Mesenchymal stem cell (in vitro differentiated cells and primary cell): ENCODE results near the gene TNFRSF6B.

Source experiments
- DNase-seq: peaks from one replicate; pipeline ENCODE4 v3.0.0-alpha.2; 2013
- H2AFZ ChIP-seq: one replicate; pipeline ENCODE4 v1.6.1; 2013; ENCODE audit warnings: low read depth, mild to moderate bottlenecking, control low read depth, inconsistent platforms, low read length, moderate library complexity
- H2AK5ac ChIP-seq: 2 replicates; pipeline ENCODE4 v1.6.1; 2013; ENCODE audit warnings: low read length, moderate library complexity, mild to moderate bottlenecking, inconsistent platforms; ENCODE audit not compliant: severe bottlenecking
- H2BK120ac ChIP-seq: one replicate; pipeline ENCODE4 v1.6.1; 2013; ENCODE audit warnings: low read depth, mild to moderate bottlenecking, inconsistent platforms, low read length, moderate library complexity
- H2BK12ac ChIP-seq, 2 experiments: one replicate each; pipeline ENCODE4 v1.6.1; 2013; ENCODE audit warnings: inconsistent platforms in 2 of 2, low read length in 2 of 2, mild to moderate bottlenecking in 2 of 2, moderate library complexity in 2 of 2, control low read depth in 1 of 2
- H2BK15ac ChIP-seq: one replicate; pipeline ENCODE4 v1.6.1; 2013; ENCODE audit warnings: mild to moderate bottlenecking, low read depth, inconsistent platforms; ENCODE audit not compliant: poor library complexity, severe bottlenecking
- H2BK5ac ChIP-seq: 2 replicates; pipeline ENCODE4 v1.6.1; 2013; ENCODE audit warnings: low read depth, mild to moderate bottlenecking, low read length, control low read depth, inconsistent platforms; ENCODE audit not compliant: poor library complexity, severe bottlenecking
- H3K14ac ChIP-seq, 2 experiments: one replicate each; pipeline ENCODE4 v1.6.1; 2013; ENCODE audit warnings: inconsistent platforms in 2 of 2, low read length in 2 of 2, control low read depth in 1 of 2, mild to moderate bottlenecking in 1 of 2, moderate library complexity in 1 of 2
- H3K18ac ChIP-seq, 2 experiments: one replicate each; pipeline ENCODE4 v1.6.1; 2013; ENCODE audit warnings: inconsistent platforms in 2 of 2, low read length in 2 of 2, control low read depth in 1 of 2, low read depth in 1 of 2, mild to moderate bottlenecking in 1 of 2
- H3K23ac ChIP-seq, 2 experiments: one replicate each; pipeline ENCODE4 v1.6.1; 2013; ENCODE audit warnings: inconsistent platforms in 2 of 2, low read length in 2 of 2, mild to moderate bottlenecking in 2 of 2, moderate library complexity in 2 of 2, control low read depth in 1 of 2
- H3K27ac ChIP-seq: 2 replicates; pipeline ENCODE4 v1.5.1; 2013; ENCODE audit warnings: mild to moderate bottlenecking, moderate library complexity, low read length, control low read depth, inconsistent platforms; ENCODE audit not compliant: poor library complexity, severe bottlenecking
- H3K27me3 ChIP-seq, 2 experiments: 2 replicates each; pipeline versions ENCODE4 v1.6.1 to v1.7.0; 2013; ENCODE audit warnings: low read length in 2 of 2, mild to moderate bottlenecking in 2 of 2, moderate library complexity in 2 of 2, control low read depth in 1 of 2, inconsistent platforms in 1 of 2; ENCODE audit not compliant: control insufficient read depth in 1 of 2, insufficient read depth in 1 of 2
- H3K36me3 ChIP-seq, 2 experiments: 2 replicates each; pipeline versions ENCODE4 v1.6.1 to v1.7.0; 2013; ENCODE audit warnings: low read length in 2 of 2, control low read depth in 1 of 2, inconsistent platforms in 1 of 2, low read depth in 1 of 2, mild to moderate bottlenecking in 1 of 2; ENCODE audit not compliant: insufficient read depth in 2 of 2, control insufficient read depth in 1 of 2
- H3K4ac ChIP-seq, 2 experiments: one replicate each; pipeline ENCODE4 v1.6.1; 2013; ENCODE audit warnings: inconsistent platforms in 2 of 2, low read length in 2 of 2, mild to moderate bottlenecking in 2 of 2, moderate library complexity in 2 of 2, control low read depth in 1 of 2, low read depth in 1 of 2
- H3K4me1 ChIP-seq: 2 replicates; pipeline ENCODE4 v1.6.1; 2013; ENCODE audit warnings: low read depth, low read length, control low read depth; ENCODE audit not compliant: control insufficient read depth, insufficient read depth
- H3K4me2 ChIP-seq: 2 replicates; pipeline ENCODE4 v1.6.1; 2013; ENCODE audit warnings: low read length, mild to moderate bottlenecking, inconsistent platforms; ENCODE audit not compliant: poor library complexity, severe bottlenecking
- H3K4me3 ChIP-seq, 2 experiments: 2 replicates each; pipeline versions ENCODE4 v1.5.1 to v1.7.0; 2013; ENCODE audit warnings: low read length in 2 of 2, mild to moderate bottlenecking in 2 of 2, control low read depth in 1 of 2, low read depth in 1 of 2; ENCODE audit not compliant: insufficient read depth in 1 of 2
- H3K79me1 ChIP-seq: replicated peaks from 2 replicates; pipeline ENCODE4 v1.6.1; 2013; ENCODE audit warnings: mild to moderate bottlenecking, control low read depth, low read length, inconsistent platforms; ENCODE audit not compliant: poor library complexity, severe bottlenecking
- H3K9ac ChIP-seq: 2 replicates; pipeline ENCODE4 v1.7.0; 2013; ENCODE audit warnings: mild to moderate bottlenecking, low read length, moderate library complexity
- H3K9me3 ChIP-seq: 2 replicates; pipeline ENCODE4 v1.7.0; 2013; ENCODE audit warnings: mild to moderate bottlenecking, low read length; ENCODE audit not compliant: control insufficient read depth
- H4K8ac ChIP-seq: one replicate; pipeline ENCODE4 v1.6.1; 2013; ENCODE audit warnings: inconsistent platforms, mild to moderate bottlenecking, low read length, moderate library complexity
- H4K91ac ChIP-seq: one replicate; pipeline ENCODE4 v1.6.1; 2013; ENCODE audit warnings: mild to moderate bottlenecking, low read length, inconsistent platforms
- WGBS: methylation state at CpG from one replicate; pipeline ENCODE4 v1.1.7; 2013; ENCODE audit warnings: mixed read lengths; 5-methylcytosine and 5-hydroxymethylcytosine counted together

TNFRSF6B gene

GRCh38 chr20:63701329-63702035, 5.0 kb downstream of the TNFRSF6B start:
- no peak overlapping the region for H2BK5ac ChIP-seq
- no peak overlapping the region for H3K9ac ChIP-seq
- no peak overlapping the region for H3K14ac ChIP-seq
- peaks cover 34% of the 10 kb centered on the region for H3K79me1 ChIP-seq
- no peaks in the 10 kb centered on the region for H3K27me3 ChIP-seq
- no peaks in the 10 kb centered on the region for H3K9me3 ChIP-seq
- peaks cover 74% of the 10 kb centered on the region for H3K4me1 ChIP-seq
- H2BK12ac ChIP-seq = peak overlapping the region; percentile 38 to 44
- H4K8ac ChIP-seq = peak overlapping the region; percentile 14
- no peak overlapping the region for H3K27ac ChIP-seq
- H2BK15ac ChIP-seq = peak overlapping the region; percentile 19
- no peak for DNase-seq
- WGBS = 90% methylated on average over 14 of the region's 14 CpGs
- peak overlapping the region; percentile 73 for H2AK5ac ChIP-seq
- peaks cover 34 to 74% of the 10 kb centered on the region in 2 experiments for H3K36me3 ChIP-seq
- H3K23ac ChIP-seq = no peak overlapping the region
- H2BK120ac ChIP-seq = no peak overlapping the region
- H3K4me3 ChIP-seq = no peak overlapping the region
- H2AFZ ChIP-seq = no peak overlapping the region
- H4K91ac ChIP-seq = peak overlapping the region; percentile 73
- no peak overlapping the region for H3K4me2 ChIP-seq
- H3K18ac ChIP-seq = no peak overlapping the region
- no peak overlapping the region for H3K4ac ChIP-seq

GRCh38 chr20:63702036-63702665, 5.7 kb downstream of the TNFRSF6B start:
- Histone ChIP-seq H3K4me2 (no peak overlapping the region), H2BK5ac (no peak overlapping the region), H2BK120ac (no peak overlapping the region), H2BK15ac (no peak overlapping the region), H3K27me3 (no peaks in the 10 kb centered on the region), H3K18ac (no peak overlapping the region), H3K4me1 (peaks cover 71% of the 10 kb centered on the region), H3K36me3 (peaks cover 36 to 69% of the 10 kb centered on the region in 2 experiments), H4K91ac (peak overlapping the region; percentile 73), H3K14ac (no peak overlapping the region), H3K4ac (no peak overlapping the region), H3K23ac (no peak overlapping the region), H3K4me3 (no peak overlapping the region), H3K27ac (no peak overlapping the region), H3K9me3 (no peaks in the 10 kb centered on the region), H2AK5ac (peak overlapping the region; percentile 18), H2BK12ac (peak overlapping the region in 1 of 2 experiments; percentile 9), H3K9ac (no peak overlapping the region), H3K79me1 (peaks cover 29% of the 10 kb centered on the region), H2AFZ (no peak overlapping the region), H4K8ac (peak overlapping the region; percentile 3)
- no peak for DNase-seq
- WGBS = 94% methylated on average over 16 of the region's 16 CpGs

GRCh38 chr20:63702751-63703470, 6.5 kb downstream of the TNFRSF6B start:
- Histone ChIP-seq H3K36me3 (peaks cover 36 to 63% of the 10 kb centered on the region in 2 experiments), H2AFZ (no peak overlapping the region), H3K18ac (no peak overlapping the region), H3K14ac (no peak overlapping the region), H2BK5ac (no peak overlapping the region), H4K91ac (no peak overlapping the region), H3K4me2 (no peak overlapping the region), H3K4me1 (peaks cover 64% of the 10 kb centered on the region), H3K9me3 (no peaks in the 10 kb centered on the region), H3K79me1 (peaks cover 27% of the 10 kb centered on the region), H3K9ac (no peak overlapping the region), H4K8ac (no peak overlapping the region), H3K27me3 (no peaks in the 10 kb centered on the region), H3K4me3 (no peak overlapping the region), H2BK12ac (no peak overlapping the region), H2AK5ac (no peak overlapping the region), H3K23ac (no peak overlapping the region), H2BK120ac (no peak overlapping the region), H2BK15ac (no peak overlapping the region), H3K4ac (no peak overlapping the region), H3K27ac (no peak overlapping the region)
- 85% methylated on average over 11 of the region's 13 CpGs for WGBS
- no peak for DNase-seq

- Histone ChIP-seq H3K23ac (no peak overlapping the region), H3K14ac (no peak overlapping the region), H3K9ac (no peak overlapping the region), H3K9me3 (no peaks in the 10 kb centered on the region), H3K4me1 (peaks cover 59% of the 10 kb centered on the region), H3K4ac (no peak overlapping the region), H3K79me1 (peaks cover 27% of the 10 kb centered on the region), H2BK120ac (no peak overlapping the region), H3K18ac (no peak overlapping the region), H3K4me3 (no peak overlapping the region), H2BK15ac (no peak overlapping the region), H2BK5ac (no peak overlapping the region), H4K8ac (no peak overlapping the region), H4K91ac (no peak overlapping the region), H2AK5ac (no peak overlapping the region), H3K4me2 (no peak overlapping the region), H2BK12ac (no peak overlapping the region), H3K27me3 (no peaks in the 10 kb centered on the region), H3K27ac (no peak overlapping the region), H2AFZ (no peak overlapping the region), H3K36me3 (peaks cover 36 to 60% of the 10 kb centered on the region in 2 experiments)
- 88% methylated on average over 14 of the region's 15 CpGs for WGBS
- no peak for DNase-seq
Measured at GRCh38 chr20:63703471-63703975, 7.1 kb downstream of the TNFRSF6B start.
